ENCODE results near the gene TUT4. TPM values are rescaled to one million over a fixed set of nuclear protein-coding genes. Genes with fewer than 3 reads are reported as not detected.

TUT4 gene
- total RNA-seq, 1 experiment from 2014 or later, result 67.4 TPM

DNA sequence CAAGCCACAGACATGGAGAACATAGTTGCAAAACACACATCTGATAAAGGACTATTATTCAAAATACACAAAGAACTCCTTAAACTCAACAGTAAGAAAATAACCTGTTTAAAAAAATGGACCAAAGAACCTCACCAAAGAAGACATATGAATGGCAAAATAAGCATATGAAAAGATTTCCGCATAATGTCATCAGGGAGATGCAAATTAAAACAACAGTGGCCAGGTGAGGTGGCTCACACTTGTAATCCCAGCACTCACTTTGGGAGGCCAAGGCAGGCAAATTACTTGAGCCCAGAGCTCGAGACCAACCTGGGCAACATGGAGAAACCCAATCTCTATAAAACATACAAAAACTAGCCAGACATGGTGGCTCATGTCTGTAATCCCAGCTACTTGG is 98.1 kb downstream of the TUT4 start:
- Histone ChIP-seq H3K4me3 (ENCODE audit: low read depth in 2 of 2, low read length in 2 of 2) (no peak overlapping the region), H3K4me1 (ENCODE audit: control insufficient read depth, insufficient read depth, low read length) (no peaks in the 10 kb centered on the region), H3K36me3 (ENCODE audit: control insufficient read depth, insufficient read depth, low read length) (no peaks in the 10 kb centered on the region), H3K27ac (ENCODE audit: low read length) (no peak overlapping the region), H3K9me3 (ENCODE audit: control insufficient read depth, insufficient read depth, low read depth, low read length) (no peaks in the 10 kb centered on the region), H3K27me3 (ENCODE audit: control insufficient read depth, insufficient read depth, low read length) (no peaks in the 10 kb centered on the region)
- in situ Hi-C loops (cut with HindIII; ENCODE audit: low pct_unique_long_range_greater_than_20kb, low sequenced_read_pairs) (no loop called here), intact Hi-C loops (cut with micrococcal nuclease; ENCODE audit: unreplicated experiment) (no loop called here)
- no peak for ATAC-seq
- ChIA-PET CTCF (no interaction called here), POLR2A (interaction anchor here (0.6 kb wide), 1 partner anchor 98 kb away, joined by 9 read pairs; the partner anchor contains the start of gene TUT4)
- no peak for DNase-seq (ENCODE audit: low read depth, low spot score)
- BruUV-seq (replicated peaks), result no TSS peak
- TF ChIP-seq TCF7L2 (IDR thresholded peaks at IDR 0.05; ENCODE audit: low read depth, low read length) (no peak), SIN3A (IDR thresholded peaks at IDR 0.05; ENCODE audit: borderline replicate concordance, insufficient read depth, low read depth, low read length) (no peak), POLR2AphosphoS5 (IDR thresholded peaks at IDR 0.05; ENCODE audit: low read depth, low read length) (no peak)
- TF ChIP-seq, protein P1, sequence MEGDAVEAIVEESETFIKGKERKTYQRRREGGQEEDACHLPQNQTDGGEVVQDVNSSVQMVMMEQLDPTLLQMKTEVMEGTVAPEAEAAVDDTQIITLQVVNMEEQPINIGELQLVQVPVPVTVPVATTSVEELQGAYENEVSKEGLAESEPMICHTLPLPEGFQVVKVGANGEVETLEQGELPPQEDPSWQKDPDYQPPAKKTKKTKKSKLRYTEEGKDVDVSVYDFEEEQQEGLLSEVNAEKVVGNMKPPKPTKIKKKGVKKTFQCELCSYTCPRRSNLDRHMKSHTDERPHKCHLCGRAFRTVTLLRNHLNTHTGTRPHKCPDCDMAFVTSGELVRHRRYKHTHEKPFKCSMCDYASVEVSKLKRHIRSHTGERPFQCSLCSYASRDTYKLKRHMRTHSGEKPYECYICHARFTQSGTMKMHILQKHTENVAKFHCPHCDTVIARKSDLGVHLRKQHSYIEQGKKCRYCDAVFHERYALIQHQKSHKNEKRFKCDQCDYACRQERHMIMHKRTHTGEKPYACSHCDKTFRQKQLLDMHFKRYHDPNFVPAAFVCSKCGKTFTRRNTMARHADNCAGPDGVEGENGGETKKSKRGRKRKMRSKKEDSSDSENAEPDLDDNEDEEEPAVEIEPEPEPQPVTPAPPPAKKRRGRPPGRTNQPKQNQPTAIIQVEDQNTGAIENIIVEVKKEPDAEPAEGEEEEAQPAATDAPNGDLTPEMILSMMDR (IDR thresholded peaks at IDR 0.05), result no peak
- TF ChIP-seq, protein P2, sequence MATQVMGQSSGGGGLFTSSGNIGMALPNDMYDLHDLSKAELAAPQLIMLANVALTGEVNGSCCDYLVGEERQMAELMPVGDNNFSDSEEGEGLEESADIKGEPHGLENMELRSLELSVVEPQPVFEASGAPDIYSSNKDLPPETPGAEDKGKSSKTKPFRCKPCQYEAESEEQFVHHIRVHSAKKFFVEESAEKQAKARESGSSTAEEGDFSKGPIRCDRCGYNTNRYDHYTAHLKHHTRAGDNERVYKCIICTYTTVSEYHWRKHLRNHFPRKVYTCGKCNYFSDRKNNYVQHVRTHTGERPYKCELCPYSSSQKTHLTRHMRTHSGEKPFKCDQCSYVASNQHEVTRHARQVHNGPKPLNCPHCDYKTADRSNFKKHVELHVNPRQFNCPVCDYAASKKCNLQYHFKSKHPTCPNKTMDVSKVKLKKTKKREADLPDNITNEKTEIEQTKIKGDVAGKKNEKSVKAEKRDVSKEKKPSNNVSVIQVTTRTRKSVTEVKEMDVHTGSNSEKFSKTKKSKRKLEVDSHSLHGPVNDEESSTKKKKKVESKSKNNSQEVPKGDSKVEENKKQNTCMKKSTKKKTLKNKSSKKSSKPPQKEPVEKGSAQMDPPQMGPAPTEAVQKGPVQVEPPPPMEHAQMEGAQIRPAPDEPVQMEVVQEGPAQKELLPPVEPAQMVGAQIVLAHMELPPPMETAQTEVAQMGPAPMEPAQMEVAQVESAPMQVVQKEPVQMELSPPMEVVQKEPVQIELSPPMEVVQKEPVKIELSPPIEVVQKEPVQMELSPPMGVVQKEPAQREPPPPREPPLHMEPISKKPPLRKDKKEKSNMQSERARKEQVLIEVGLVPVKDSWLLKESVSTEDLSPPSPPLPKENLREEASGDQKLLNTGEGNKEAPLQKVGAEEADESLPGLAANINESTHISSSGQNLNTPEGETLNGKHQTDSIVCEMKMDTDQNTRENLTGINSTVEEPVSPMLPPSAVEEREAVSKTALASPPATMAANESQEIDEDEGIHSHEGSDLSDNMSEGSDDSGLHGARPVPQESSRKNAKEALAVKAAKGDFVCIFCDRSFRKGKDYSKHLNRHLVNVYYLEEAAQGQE (IDR thresholded peaks at IDR 0.05; ENCODE audit: insufficient read depth in 1 of 2, low read depth in 2 of 2, low read length in 1 of 2), result no peak

DNA sequence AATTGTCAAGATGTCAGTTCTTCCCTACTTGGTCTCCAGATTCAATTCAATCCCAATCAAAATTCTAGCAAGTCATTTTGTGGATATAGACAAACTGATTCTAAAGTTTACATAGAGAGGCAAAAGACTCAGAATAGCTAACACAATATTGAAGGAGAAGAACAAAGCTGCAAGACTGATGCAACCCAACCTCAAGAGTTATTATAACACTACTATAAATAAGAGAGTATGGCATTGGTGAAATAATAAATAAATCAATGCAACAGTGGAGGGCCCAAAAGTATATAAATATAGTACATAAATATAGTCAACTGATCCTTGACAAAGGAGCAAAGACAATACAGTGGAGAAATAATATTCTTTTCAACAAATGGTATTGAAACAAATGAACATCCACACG is 98.8 kb downstream of the TUT4 start:
- Histone ChIP-seq H3K9me3 (ENCODE audit: control insufficient read depth, insufficient read depth, low read depth, low read length) (no peaks in the 10 kb centered on the region), H3K36me3 (ENCODE audit: control insufficient read depth, insufficient read depth, low read length) (no peaks in the 10 kb centered on the region), H3K4me1 (ENCODE audit: control insufficient read depth, insufficient read depth, low read length) (no peaks in the 10 kb centered on the region), H3K4me3 (ENCODE audit: low read depth in 2 of 2, low read length in 2 of 2) (no peak overlapping the region), H3K27me3 (ENCODE audit: control insufficient read depth, insufficient read depth, low read length) (no peaks in the 10 kb centered on the region), H3K27ac (ENCODE audit: low read length) (no peak overlapping the region)
- ATAC-seq (no peak), DNase-seq (ENCODE audit: low read depth, low spot score) (no peak)
- CTCF ChIA-PET, result no interaction called here
- in situ Hi-C loops (cut with HindIII; ENCODE audit: low pct_unique_long_range_greater_than_20kb, low sequenced_read_pairs), result no loop called here
- no TSS peak for BruUV-seq (replicated peaks)
- POLR2A ChIA-PET, result no interaction called here
- no peak for TF ChIP-seq POLR2AphosphoS5 (IDR thresholded peaks at IDR 0.05; ENCODE audit: low read depth, low read length)
- TF ChIP-seq TCF7L2 (IDR thresholded peaks at IDR 0.05; ENCODE audit: low read depth, low read length), result no peak
- TF ChIP-seq, protein P2 (IDR thresholded peaks at IDR 0.05; ENCODE audit: insufficient read depth in 1 of 2, low read depth in 2 of 2, low read length in 1 of 2), result no peak
- TF ChIP-seq, protein P1 (IDR thresholded peaks at IDR 0.05), result no peak
- no peak for TF ChIP-seq SIN3A (IDR thresholded peaks at IDR 0.05; ENCODE audit: borderline replicate concordance, insufficient read depth, low read depth, low read length)
- intact Hi-C loops (cut with micrococcal nuclease; ENCODE audit: unreplicated experiment), result no loop called here

All from Panc1 (cell line).